ENCODE measurements around the gene SCTR. TPM values are rescaled to one million over a fixed set of nuclear protein-coding genes. Genes with fewer than 3 reads are reported as not detected.

SCTR gene
- total RNA-seq, 4 donors from 2014 or later, result not detected

DNA sequence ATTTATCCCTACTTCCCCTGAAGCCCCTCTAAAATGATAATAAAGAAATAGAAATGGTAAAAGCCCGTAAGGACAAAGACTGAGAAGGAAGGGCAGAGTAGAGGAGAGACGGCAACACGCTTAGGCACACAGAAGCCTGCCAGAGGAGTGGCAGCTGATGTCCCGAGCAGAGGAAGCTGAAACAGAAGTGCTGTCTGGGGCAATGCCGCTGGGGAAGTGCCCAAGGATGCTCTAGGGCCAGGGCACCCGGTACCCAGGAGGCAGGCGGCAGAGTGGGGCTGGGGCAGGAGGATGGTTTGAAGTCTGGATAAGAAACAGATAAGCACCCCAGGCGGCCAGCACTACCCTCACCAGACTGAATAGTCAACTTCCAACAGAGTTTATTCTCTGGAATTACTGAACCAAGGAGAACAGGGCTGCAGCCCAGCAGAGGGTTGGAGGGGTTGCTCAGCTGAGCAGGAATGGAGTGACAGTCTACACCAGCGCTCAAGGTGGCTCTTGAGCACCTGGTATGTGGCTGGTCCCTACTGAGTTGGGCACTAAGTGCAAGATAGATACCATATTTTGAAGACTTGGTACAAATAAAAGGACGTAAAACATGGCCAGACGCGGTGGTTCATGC is 70.2 kb downstream of the SCTR start:
- TF ChIP-seq, protein P1, sequence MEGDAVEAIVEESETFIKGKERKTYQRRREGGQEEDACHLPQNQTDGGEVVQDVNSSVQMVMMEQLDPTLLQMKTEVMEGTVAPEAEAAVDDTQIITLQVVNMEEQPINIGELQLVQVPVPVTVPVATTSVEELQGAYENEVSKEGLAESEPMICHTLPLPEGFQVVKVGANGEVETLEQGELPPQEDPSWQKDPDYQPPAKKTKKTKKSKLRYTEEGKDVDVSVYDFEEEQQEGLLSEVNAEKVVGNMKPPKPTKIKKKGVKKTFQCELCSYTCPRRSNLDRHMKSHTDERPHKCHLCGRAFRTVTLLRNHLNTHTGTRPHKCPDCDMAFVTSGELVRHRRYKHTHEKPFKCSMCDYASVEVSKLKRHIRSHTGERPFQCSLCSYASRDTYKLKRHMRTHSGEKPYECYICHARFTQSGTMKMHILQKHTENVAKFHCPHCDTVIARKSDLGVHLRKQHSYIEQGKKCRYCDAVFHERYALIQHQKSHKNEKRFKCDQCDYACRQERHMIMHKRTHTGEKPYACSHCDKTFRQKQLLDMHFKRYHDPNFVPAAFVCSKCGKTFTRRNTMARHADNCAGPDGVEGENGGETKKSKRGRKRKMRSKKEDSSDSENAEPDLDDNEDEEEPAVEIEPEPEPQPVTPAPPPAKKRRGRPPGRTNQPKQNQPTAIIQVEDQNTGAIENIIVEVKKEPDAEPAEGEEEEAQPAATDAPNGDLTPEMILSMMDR (IDR thresholded peaks at IDR 0.05; ENCODE audit: low read depth), result no peak

DNA sequence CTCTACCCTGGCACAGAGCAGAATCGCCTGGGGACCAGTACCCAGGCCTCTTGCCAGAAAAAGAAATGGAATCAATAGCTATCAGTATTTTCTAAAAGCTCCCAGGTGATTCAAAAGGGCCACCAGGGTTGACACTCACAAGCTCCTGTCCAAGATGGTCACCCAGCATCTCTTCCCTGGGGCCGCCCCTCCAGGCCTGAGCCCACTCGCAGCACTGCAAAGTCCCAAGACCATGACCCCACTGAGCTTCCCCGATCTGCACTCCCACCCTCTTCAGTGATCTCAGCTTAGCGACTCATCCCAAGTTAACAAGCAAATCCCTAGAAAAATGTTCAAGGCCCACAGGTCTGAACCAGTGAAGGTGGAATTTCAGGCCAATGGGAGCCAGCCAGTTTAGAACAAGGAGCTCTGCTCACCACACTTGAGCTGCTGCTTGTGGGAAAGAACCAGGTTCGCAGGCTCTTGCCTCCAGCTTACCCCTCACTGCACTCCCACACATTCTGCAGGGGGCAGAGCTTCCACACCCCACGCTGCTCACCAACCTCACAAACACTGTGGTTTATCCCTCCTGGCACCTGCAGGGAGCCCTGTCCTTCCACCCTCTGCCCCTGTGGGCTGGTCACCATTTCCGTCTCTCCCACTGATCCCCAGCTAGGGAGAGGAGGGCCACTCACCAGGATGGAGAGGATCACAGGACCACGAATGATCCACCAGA is 72.8 kb downstream of the SCTR start:
- TF ChIP-seq, protein P1 (IDR thresholded peaks at IDR 0.05; ENCODE audit: low read depth), result no peak

DNA sequence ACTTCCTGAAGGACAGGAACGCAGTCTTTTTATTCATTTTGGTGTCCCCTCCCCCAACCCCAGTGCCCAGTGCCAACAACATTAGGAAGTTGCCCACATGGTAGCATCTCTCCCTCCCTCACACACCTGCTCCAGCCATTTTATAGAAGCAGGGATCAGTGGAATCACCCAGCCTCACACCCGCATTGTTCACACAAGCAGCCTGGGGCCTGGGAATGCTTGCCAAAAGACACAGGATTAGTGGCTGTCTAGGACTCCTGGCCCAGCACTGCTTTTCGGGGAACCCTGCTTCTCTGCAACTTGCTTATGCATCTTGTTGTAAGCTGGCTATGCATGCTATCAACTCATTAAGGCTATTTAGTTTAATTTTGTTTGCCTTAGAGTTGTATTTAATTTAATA is 74.8 kb downstream of the SCTR start:
- TF ChIP-seq, protein P1 (IDR thresholded peaks at IDR 0.05; ENCODE audit: low read depth), result no peak

DNA sequence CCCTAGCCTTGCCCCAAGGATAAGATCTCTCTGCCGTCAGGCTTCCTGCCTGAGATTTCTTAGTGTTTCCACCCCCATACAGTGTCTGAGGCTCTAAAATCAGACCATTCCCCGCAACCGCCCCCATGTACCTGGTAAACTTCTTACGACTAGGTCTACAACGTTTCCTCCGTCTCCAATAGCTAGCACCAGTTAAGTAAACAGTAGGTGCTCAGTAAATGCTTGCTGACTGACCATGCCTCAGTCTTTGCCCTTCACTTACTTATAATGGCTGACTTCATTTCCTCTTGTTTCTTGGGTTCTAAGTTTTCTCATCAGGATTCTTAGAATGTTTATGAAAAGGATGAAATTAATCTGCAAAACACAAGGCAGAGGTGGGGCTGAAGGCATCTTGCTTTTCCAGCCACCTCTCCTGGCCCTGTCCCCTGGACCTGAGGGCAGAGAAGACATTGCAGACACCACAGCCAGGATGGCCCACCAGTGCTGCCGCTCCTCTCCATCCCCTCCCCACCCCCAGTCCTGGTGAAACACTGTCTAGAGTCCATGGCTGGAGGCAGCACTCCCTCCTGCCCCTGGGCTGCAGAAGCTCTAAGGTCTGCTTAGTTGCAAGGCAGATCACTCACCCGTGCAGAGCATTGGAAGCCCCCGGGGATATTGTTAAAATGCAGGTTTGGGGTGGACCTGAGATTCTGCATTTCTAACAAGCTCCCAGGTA is 75.7 kb downstream of the SCTR start:
- TF ChIP-seq, protein P1 (IDR thresholded peaks at IDR 0.05; ENCODE audit: low read depth), result no peak

DNA sequence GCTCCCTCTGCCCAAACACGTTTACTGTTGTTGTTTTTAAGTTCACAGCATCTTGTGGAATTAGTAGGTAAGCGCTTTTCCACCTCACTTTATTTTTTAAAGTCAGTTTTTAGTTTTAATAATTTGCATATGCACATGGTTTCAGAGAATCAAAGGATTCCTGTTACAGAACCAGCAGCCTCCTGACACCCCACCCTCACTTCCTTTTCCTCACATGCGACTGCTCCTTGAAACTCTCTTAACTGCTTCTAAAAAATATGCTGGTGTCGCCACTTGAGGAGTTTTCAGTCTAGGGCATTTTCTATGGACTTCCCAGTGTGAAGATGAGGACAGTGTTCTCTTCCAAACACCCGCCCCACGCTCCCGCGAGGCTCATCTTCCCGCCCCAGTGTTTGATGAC is 78.2 kb downstream of the SCTR start:
- TF ChIP-seq, protein P1 (IDR thresholded peaks at IDR 0.05; ENCODE audit: low read depth), result no peak

DNA sequence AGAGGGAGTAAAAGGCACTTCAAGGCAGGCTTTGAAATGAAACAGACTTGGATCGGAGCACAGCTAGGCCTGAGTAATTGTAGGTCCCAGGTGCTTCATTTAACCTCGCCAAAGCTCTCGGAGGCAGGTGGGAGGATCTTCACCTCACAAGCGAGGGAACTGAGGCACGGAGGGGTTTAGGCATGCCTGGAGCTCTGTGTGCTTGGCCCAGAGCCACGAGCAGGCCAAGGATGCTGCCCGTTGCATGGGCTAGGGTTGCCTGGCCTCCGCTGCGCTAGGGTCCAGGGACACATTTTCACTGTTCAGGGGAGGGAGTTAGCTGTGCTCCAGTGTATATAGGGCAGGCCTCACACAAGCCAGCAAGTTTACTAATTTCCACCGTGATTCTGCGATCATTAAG is 81.4 kb downstream of the SCTR start:
- TF ChIP-seq, protein P1 (IDR thresholded peaks at IDR 0.05; ENCODE audit: low read depth), result no peak

DNA sequence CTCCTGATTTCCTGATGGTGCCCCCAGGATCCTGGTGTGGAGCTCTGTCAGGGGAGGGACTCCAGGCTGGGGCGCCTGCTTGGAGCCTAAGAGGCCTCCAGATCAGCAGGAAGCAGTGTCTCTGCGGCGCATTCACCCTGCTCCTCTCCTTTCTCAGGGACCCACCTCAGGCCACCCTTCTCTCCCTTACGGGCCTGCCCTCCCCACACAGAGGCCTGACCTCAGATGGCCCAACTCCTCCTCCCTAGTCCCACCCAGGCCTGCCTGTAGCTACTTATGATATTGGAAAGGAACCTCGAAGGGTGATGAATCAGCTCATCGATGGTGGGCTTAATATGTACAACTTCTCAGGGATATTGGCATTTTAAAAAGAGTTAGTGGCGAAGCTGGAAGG is 82.1 kb downstream of the SCTR start:
- TF ChIP-seq, protein P1 (IDR thresholded peaks at IDR 0.05; ENCODE audit: low read depth), result no peak

All from subcutaneous adipose tissue (tissue), 4 donors.